Stimulated activated CD4-positive, alpha-beta T cell treated with anti-CD3 and anti-CD28 coated beads, TNF-alpha, amount 100 ng/mL, for 24 hours (primary cell): ENCODE results near the gene RFTN2.
"Not testable (repeated sequence)": the region's sequence is repeated elsewhere in the genome, so short reads cannot be mapped to it uniquely, and the experiment has no call there.

Experiments
- DNase-seq, 3 experiments: peaks; one replicate each; pipeline ENCODE4 v3.0.0-alpha.2; 2020; ENCODE audit warnings: low read depth in 3 of 3

Gene RFTN2

GRCh38 chr2:197675246-197675645 is at the start of gene RFTN2:
TSS of gene RFTN2 (minus strand) at chr2:197675587. CDS start at chr2:197675458, 129 bp downstream.
- DNase-seq = no peak

DNA sequence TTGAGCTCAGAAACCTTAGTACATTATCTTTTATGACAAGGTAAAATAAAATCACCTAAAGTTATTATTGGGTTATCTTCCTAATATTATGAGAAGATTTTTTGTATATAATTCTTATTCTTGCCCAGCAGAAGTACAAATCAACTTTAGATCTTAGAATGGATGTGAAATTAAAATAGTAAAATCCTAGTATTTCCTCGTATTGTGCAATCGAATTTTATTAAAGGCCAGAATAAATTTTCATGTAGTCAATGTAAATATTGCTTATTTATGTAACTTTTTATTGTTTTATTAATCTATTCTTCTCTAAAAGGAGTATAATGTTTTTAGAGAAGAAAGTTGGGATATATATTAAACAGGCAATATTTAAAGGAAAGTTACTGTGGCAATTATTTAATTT is 42.5 kb upstream of the RFTN2 start:
- no peak for DNase-seq

DNA sequence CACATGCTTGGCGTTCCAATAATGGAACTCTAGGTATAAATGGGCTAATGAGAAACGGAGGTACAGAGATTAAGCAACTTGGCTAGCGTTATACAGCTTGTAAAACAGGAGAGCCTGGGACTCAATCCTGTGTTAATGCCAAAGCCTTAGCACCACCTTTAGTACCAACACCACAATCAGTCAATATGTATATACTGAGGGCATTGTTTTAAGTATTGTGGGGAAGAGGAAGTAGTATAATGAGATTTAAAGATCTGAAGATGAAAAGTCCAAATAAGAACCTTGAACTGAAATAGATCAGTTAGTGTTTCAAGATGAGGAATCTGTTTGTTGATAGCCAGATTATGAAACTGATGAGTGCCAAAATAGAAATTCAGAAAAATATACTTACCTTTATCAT is 37.9 kb upstream of the RFTN2 start:
- no peak for DNase-seq

DNA sequence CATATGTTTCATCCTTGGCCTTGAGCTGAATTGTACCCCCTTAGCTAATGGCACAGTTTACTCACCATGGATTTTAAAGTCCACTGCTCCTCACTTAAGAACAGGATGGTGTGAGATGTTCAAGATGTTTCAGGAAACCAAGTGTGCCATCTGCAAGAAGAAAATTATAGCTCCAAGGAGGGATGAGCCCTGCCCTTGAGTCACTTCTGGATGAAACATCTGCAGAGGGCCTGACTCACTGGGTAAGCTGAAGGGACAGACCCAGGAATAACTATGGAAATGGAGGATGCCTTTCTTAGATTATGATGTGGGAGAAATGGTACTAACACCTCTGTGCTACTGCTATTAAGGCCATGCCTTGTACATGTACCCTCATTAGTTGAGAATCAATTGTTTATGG is 36.2 kb upstream of the RFTN2 start:
- DNase-seq = no peak

DNA sequence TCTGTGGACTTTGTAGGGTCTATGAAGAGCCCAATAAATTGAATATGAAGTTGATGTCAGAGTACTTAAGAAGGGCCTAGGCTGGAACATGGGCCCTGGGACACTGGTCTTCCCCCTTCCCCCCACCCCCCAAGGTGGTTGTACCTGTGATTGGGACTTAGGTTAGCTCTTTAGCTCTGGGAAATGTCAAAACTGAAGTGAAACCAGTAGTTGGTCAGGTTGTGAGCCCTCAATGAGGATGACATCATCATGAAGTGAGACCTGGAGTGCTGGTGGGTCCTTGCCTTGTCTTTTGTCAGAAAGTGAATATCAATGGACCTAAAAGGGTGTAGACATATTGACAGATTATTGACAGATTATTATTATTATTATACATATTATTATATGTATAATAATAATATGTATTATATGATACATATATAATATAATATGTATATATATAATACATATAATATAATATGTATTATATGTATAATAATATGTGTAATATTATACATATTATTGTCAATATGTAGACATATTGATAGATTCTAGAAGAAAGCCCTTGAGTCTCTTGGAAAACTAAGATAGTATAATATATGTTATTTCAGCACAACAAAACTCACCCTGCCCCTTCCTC is 35.1 kb upstream of the RFTN2 start:
- DNase-seq = no peak

DNA sequence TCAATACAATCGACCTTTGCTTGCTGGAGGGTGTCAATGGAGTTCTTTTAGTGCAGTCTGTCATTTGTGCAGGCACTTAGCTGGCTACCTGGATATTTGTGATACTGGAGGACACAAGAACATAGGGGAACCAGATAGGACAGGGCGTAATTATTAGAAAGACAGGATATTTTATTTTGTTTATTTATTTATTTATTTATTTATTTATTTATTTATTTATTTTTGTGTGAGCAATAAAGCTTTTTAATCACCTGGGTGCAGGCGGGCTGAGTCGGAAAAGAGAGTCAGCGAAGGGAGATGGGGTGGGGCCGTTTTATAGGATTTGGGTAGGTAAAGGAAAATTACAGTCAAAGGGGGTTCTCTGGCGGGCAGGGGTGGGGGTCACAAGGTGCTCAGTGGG is 33.8 kb upstream of the RFTN2 start:
- not testable (repeated sequence) for DNase-seq

- DNase-seq = no peak
Measured at GRCh38 chr2:197708331-197708730, 32.9 kb upstream of the RFTN2 start.

GRCh38 chr2:197707316-197708213 is 32.2 kb upstream of the RFTN2 start:
- DNase-seq = no peak

GRCh38 chr2:197706839-197707207 is 31.4 kb upstream of the RFTN2 start:
- no peak for DNase-seq

DNA sequence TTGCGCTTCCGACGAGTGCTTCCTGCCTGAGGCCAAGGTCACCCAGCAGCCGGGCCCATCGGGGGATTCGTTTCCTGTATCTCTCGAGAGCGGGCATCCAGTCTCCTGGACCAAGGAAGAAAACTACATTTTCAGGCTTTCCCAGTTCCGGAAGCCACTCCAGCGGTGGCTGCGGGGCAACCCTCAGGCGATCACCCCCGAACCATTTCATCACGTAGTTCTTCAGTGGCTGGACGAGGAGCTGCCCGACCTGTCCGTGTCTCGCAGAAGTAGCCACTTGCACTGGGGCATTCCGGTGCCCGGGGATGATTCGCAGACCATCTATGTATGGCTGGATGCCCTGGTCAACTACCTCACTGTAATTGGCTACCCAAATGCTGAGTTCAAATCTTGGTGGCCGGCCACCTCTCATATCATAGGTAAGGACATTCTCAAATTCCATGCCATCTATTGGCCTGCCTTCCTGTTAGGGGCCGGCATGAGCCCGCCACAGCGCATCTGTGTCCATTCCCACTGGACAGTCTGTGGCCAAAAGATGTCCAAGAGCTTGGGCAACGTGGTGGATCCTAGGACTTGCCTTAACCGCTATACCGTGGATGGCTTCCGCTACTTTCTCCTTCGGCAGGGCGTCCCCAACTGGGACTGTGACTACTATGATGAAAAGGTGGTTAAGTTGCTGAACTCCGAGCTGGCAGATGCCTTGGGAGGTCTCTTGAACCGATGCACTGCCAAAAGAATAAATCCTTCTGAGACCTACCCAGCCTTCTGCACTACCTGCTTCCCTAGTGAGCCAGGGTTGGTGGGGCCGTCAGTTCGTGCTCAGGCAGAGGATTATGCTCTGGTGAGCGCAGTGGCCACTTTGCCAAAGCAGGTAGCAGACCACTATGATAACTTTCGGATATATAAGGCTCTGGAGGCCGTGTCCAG is 30.8 kb upstream of the RFTN2 start:
- DNase-seq = peak in 1 of 3 experiments; percentile 35

DNA sequence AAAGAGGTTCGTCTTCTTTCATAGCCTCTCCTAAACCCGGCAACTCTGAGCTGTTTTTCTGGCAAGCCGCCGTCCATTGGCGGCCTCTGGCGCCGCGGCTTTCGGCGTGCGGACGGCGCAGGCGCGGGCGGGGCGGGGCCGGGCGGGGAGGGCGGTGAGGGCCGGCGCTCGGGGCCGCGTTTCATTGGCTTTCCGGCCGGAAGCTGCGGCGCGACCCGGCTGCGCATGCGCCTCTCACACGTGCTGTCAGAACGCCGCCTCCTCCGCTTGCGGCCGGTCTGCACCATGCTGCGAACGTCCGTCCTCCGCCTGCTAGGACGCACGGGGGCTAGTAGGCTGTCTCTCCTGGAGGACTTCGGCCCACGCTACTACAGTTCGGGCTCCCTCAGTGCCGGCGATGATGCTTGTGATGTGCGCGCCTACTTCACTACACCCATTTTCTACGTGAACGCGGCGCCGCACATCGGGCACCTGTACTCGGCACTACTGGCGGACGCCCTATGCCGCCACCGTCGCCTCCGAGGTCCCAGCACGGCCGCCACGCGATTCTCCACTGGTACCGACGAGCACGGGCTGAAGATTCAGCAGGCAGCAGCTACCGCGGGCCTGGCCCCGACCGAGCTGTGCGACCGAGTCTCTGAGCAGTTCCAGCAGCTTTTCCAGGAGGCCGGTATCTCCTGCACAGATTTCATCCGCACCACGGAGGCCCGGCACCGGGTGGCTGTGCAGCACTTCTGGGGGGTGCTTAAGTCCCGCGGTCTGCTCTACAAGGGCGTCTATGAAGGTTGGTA is 29.9 kb upstream of the RFTN2 start, which contains the start of gene MARS2:
MARS2 (plus strand) TSS at position 249 of the 791 bp plus-strand sequence; CDS start at position 286, 37 bp downstream.
- peak; percentile 80 to 92 (median 88) for DNase-seq

- no peak for DNase-seq
Measured at GRCh38 chr2:197704434-197705120, 29.2 kb upstream of the RFTN2 start.

- no peak for DNase-seq
Measured at GRCh38 chr2:197700960-197701359, 25.6 kb upstream of the RFTN2 start.

- not testable (repeated sequence) for DNase-seq
Measured at GRCh38 chr2:197699724-197700123, 24.3 kb upstream of the RFTN2 start.

DNA sequence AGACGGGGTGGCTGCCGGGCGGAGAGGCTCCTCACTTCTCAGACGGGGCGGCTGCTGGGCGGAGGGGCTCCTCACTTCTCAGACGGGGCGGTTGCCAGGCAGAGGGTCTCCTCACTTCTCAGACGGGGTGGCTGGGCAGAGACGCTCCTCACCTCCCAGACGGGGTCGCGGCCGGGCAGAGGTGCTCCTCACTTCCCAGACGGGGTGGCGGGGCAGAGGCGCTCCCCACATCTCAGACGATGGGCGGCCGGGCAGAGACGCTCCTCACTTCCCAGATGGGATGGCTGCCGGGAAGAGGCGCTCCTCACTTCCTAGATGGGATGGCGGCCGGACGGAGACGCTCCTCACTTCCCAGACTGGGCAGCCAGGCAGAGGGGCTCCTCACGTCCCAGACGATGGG is 21.2 kb upstream of the RFTN2 start:
- DNase-seq = not testable (repeated sequence)

DNA sequence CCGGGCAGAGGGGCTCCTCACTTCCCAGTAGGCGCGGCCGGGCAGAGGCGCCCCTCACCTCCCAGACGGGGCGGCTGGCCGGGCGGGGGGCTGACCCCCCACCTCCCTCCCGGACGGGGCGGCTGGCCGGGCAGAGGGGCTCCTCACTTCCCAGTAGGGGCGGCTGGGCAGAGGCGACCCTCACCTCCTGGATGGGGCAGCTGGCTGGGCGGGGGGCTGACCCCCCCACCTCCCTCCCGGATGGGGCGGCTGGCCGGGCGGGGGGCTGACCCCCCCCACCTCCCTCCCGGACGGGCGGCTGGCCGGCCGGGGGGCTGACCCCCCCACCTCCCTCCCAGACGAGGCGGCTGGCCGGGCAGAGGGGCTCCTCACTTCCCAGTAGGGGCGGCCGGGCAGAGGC is 20.6 kb upstream of the RFTN2 start:
- DNase-seq = not testable (repeated sequence)

DNA sequence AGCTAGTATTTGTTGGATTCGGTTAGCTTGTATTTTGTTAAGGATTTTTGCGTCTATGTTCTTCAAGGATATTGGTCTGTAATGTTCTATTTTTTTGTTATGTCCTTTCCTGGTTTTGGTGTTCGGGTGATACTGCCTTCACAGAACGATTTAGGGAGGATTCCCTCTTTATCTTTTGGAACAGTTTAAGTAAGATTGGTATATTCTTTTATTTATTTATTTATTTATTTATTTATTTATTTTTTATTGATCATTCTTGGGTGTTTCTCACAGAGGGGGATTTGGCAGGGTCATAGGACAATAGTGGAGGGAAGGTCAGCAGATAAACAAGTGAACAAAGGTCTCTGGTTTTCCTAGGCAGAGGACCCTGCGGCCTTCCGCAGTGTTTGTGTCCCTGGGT is 19.8 kb upstream of the RFTN2 start:
- DNase-seq = not testable (repeated sequence)

- DNase-seq = no peak
Measured at GRCh38 chr2:197677483-197677882, 2.1 kb upstream of the RFTN2 start.

DNA sequence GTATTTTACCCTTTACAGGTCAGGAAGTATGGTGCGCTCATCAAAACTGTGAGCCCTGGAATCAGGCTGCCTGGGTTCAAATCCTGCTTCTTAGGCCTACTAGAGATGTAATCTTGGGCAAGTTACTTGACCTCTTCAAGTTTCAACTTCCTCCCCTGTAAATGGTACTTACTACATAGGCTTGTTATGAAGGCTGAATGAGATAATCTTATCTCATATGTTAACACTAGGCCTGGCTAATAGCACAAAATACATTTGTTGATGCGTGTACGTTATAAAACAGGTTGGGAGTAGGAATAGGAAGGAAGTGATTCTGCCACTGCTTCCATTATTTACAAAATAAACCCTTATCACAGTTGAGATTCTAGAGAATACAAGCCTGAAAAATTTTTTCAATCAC is 1.7 kb upstream of the RFTN2 start:
- no peak for DNase-seq

- no peak for DNase-seq
Measured at GRCh38 chr2:197675711-197676188, 363 bp upstream of the RFTN2 start.
